Fibroblast of upper back skin (primary cell): ENCODE data around the gene PANX2.
"Not testable (repeated sequence)": the region's sequence is repeated elsewhere in the genome, so short reads cannot be mapped to it uniquely, and the experiment has no call there.

ENCODE experiments used
- DNase-seq: peaks from one replicate; pipeline ENCODE4 v3.0.0-alpha.2; 2013

The PANX2 gene, protein sequence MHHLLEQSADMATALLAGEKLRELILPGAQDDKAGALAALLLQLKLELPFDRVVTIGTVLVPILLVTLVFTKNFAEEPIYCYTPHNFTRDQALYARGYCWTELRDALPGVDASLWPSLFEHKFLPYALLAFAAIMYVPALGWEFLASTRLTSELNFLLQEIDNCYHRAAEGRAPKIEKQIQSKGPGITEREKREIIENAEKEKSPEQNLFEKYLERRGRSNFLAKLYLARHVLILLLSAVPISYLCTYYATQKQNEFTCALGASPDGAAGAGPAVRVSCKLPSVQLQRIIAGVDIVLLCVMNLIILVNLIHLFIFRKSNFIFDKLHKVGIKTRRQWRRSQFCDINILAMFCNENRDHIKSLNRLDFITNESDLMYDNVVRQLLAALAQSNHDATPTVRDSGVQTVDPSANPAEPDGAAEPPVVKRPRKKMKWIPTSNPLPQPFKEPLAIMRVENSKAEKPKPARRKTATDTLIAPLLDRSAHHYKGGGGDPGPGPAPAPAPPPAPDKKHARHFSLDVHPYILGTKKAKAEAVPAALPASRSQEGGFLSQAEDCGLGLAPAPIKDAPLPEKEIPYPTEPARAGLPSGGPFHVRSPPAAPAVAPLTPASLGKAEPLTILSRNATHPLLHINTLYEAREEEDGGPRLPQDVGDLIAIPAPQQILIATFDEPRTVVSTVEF

DNA sequence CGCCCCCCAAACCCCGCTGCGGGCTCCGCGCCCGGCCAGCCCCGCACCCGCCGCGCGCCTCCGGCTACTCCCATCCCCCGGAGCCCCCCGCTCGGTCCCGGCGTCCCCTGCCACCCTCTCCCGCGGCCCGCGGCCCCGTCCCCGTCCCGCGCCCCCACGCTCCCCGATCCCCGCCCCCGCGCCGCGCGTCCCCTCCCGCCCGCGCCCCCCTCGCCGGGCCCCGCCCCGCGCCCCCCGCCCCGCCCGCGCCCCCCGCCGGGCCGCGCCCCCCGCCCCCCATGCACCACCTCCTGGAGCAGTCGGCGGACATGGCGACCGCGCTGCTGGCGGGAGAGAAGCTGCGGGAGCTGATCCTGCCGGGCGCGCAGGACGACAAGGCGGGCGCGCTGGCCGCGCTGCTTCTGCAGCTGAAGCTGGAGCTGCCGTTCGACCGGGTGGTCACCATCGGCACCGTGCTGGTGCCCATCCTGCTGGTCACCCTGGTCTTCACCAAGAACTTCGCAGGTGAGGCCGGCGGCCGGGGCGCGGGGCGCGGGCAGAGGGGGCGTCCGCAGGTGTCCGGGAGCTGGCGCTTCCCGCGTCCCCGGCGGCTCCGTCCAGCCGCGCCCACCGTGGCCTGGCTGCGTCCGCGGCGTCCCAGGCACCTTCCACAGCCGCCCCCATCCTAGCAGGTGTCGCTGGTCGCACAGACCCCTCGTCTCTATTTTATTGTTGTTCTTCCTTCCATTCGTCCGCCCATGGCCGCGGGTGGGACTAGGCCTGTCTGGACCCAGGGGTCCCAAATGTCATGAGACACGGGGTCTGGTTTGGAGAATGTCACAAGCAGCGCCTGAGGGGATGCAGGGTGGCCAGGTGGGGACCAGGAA, at the start of gene PANX2:
TSS of gene PANX2 (plus strand) at position 279 of the 866 bp plus-strand sequence. CDS start at position 279, 0 bp downstream.
- DNase-seq = no peak

DNA sequence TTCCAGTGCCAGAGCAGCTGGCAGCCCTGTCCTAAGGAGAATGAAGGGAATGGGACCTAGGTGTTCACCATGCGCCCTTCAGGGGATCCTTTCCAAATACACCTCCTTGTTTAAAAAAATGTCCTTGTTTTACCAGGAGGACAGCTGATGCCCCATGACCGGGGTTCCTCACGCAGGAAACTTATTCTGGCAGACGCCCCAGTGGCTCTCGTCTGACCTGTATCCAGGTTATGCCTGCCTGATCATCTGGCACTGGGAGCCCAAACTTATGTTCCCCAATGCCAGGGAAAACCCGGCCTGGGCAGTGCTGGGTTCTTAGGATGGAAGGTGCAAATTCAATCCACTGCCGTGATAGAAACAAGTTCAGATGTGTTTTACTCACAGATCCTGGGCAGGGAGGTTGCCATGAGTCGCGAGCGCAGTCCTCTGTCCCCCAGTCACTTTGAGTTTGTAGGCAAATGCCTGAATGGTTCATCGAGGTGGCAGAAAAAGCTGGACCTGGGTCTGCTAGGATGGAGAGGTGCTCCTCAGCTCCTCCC, 49.3 kb upstream of the PANX2 start:
- DNase-seq = no peak

DNA sequence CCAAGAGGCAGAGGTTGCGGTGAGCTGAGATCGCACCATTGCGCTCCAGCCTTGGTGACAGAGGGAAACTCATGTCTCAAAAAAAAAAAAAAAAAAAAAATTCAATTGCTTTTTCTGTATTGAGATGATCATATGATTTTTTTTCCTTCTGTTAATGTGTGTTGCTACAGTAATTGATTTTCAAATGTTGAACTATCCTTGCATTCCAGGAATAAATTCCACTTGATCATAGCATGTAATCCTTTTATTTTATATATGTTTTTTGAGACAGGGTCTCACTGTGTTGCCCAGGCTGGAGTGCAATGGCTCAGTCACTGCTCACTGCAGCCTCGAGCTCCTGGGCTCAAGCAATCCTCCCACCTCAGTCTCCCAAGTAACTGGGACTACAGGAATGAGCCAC, 47.4 kb upstream of the PANX2 start:
- DNase-seq = no peak

DNA sequence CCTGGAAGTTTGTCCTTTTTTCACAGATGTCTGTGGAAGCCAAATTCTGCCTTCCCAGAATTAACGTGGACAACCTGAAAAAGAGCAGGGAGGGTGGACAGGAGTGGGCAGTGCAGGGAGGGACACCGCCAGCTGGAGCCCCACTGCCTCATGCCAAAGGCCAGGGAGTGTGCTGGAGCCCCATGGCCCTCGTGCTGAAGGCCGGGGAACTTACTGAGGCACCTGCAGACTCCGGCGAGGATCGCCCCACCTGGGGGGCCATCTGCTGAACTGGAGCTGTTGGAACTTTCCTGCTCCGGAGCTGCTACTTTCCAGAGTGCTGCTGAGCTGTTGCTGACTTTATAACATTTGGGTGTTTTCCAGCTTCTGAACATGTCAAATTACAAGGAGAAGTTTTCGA, 45.5 kb upstream of the PANX2 start:
- no peak for DNase-seq

DNA sequence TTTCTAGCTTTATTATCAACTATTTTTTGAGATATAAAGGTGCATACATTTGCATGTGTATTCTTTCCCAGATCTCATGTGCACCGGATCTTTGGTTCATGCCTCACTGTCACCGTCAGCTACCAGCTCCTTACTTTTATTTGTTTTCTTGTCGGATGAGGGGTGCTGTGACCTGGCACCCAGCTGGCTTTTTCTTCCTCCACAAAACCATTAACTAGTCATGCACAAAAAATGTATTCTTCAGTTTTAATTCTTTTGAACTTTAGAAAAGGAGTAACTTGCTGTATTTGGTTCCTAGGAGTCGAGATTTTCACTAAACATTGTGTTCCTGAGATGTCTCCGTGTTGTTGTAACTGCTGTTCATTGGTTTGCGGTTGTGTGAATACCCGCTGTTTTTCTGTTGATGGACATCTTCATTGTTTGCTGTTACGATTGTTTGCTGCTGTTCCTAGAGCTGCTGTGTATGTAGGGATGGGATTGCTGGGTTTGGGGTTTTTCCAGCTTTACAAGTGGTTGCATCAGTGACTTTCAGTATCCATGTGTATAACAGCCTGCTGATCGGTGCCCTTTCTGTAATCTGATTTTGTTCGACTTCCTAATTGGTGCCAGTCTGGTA, 41.3 kb upstream of the PANX2 start:
- DNase-seq = peak; percentile 56

DNA sequence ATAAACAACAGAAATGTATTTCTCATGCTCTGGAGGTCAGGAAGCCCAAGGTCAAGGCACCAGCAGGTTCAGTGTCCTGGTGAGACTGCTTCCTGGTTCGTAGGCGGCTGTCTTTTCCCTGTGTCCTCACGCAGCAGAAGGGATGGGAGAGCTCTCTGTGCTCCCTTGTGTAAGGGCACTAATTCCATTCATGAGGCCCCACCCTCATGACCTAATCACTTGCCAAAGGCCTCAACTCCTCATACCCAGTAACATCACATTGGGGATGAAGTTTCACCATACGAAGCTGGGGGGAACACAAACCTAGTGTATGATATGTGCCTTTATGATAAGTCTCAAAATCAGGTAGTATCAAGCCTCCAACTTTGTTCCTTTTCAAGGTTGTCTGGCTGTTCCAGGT, 38.6 kb upstream of the PANX2 start:
- DNase-seq = no peak

DNA sequence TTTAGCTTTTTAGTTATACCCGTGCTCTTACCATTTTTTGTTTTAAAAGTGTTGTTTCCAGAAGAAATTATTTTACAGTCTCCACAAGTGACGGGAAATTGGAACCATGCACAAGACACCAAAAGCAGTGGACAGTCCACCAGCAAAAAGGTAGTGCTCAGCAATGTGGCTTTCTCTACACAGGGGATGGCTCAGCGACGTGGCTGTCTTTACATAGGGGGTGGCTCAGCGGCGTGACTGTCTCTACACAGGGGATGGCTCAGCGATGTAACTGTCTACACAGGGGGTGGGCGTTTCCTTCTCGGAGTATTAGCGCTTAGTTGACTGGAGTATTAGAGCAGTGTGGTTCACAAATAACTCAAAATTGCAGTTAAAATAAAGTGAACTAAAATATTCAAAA, 36.0 kb upstream of the PANX2 start:
- DNase-seq = no peak

DNA sequence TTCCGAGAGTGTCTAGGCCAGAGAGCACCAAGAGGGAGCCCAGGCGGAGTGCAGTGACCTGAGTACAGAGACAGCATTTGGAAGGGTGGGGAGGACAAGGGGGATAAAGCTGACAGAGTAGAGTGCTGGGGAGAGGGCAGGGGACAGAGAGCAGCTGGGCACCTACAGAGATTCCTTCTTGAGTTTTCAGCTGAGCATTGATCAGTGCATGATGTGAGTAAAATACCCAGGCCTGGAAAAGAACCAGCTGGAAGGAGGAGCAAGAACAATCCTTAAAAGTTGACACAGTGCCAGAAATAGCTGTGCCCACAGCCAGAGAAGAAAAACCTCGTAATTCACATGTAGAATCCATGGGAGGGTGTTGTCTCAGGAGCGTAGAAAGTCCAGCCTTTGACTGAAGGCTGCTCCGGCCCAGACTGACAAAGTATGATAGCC, 33.9 kb upstream of the PANX2 start:
- peak; percentile 16 for DNase-seq

DNA sequence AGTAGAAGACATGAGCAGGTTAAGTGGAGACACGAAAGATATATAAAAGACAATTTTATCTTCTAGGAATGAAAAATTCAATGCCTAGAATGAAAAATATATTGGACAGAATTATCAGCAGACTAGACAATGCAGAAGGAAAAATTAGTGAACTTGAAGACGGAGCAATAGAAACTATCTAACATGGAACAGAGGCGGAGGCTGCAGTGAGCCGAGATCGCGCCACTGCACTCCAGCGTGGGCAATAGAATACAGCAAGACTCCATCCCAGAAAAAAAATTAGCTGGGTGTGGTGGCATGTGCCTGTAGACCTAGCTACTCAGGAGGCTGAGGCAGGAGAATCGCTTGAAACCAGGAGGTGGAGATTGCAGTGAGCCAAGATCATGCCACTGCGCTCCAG, 33.3 kb upstream of the PANX2 start:
- DNase-seq = not testable (repeated sequence)

DNA sequence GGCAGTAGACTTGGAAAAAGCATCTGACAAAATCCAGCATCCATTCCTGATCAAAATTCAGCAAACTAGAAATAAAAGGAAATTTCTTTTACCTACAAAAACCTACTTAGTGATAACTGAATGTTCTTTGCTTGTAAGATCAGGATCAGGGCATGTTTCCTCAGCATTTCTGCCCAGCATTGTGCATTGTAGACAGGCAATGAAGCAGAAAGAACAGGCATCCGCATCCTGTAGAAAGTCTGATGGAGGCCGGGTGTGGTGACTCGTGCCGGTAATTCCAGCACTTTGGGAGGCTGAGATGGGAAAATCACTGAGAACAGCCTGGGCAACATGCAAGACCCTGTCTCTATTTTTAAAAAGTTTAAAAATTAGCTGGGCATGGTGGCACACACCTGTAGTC, 32.5 kb upstream of the PANX2 start:
- no peak for DNase-seq

DNA sequence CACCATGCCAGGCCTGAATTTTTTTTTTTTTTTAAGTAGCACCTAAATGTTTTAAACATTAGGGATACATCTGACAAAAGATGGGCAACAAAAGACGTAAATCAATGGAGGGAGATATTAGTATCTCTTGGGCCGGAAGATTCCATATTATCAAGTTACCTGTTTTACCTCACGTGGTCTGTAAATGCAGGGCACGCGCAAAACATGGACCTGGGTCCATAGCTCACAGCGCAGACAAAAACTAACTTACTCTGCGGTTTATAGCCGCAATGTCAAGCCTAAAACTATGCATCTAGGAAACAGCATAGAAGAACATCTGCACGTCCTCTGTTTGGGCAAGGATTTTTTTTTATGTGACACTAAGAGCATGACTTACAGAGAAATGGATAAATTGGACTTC, 31.5 kb upstream of the PANX2 start:
- no peak for DNase-seq

DNA sequence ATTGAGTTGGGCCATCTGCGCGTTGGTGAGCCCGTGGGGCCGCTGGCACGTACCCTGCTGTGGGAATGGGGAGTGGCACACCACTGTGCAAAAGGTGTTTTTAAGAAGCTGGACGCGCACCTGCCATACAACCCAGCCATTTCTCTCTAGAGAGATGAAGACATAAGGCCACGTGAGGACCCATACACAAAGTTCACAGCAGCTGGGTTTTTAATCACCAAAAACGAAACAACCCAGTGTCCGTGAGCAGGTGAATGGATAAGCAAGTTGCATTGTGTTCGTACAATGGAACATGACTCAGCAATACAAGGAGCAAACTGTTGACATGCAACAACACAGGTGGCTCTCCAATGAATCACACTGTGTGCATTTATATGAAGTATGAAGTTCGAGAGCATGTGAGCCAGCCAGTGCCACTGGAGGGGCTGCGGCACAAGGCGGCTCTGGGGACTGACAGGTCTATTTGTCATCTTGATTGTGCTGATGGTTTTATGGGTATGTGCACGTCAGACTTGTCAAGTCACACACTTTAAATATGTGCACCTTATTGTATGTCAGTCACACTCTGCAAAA, 30.6 kb upstream of the PANX2 start:
- DNase-seq = no peak

DNA sequence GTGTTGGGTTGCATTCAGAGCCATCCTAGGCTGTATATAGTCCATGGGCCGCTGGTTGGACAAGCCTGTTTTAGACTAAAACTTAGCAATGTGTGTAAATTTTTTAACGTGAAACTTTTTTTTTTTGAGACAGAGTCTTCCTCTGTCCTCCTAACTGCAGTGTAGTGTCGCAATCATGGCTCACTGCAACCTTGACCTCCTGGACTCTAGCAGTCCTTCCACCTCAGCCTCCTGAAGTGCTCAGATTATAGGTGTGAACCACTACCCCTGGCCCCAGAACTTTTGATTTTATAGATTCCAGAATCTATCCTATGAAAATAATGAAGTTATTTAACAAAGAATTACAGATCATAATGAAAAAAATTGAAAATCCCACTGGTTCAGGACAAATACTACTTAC, 29.9 kb upstream of the PANX2 start:
- DNase-seq = no peak

DNA sequence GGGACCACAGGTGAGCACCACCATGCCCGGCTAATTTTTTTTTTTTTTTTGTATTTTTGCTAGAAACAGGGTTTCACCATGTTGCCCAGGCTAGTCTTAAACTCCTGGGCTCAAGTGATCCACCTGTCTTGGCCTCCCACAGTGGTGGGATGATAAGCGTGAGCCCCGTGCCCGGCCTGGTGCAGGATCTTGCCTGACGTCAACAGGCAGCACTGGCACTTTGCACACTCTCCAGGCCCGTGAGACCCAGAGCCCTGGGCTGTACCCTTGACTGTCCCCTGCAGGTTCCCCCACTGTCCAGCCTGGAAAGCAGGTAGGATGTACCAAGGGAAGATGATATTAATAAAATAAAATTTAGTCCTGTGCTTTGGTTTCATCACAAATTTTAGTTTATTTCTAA, 29.1 kb upstream of the PANX2 start:
- DNase-seq = no peak

DNA sequence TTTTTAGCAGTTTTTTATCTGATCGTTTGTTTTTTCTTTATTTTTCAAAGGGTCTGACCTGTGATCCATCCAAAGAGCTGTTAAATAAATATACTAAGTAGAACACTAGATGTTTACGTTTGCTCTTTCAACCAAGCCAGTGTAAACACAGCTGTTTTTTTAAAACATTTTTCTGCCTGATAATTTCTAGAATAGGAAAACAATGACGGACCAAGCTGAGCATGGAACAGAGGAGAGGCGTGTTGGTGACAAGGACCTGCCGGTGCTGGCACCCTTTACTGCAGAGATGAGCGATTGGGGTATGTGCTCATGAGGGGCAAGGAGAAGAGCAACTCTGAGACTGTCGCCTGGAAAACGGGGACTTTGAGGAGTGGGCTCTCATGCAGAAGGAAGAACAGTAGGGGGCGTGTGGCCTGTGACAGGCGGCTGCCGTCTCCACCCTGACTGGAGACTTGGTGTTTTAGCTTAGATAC, 28.6 kb upstream of the PANX2 start:
- DNase-seq = no peak

DNA sequence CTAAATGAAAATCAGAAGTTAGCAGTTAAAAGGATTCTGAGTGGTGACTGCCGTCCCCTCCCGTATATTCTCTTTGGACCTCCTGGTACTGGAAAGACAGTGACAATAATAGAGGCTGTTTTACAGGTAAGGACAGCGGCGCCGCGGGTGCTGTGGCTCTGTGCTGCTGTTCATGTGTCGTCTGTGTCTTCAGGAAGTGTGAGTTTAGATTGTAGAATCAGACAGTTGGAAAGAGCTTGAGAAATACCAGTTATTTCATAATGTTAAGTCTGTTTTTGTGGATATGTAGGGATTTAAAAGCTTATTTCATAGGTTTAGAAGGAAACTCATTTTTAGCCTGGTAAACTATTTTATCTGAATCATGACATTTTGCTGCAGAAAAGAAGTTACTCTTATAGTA, 27.4 kb upstream of the PANX2 start:
- DNase-seq = no peak

DNA sequence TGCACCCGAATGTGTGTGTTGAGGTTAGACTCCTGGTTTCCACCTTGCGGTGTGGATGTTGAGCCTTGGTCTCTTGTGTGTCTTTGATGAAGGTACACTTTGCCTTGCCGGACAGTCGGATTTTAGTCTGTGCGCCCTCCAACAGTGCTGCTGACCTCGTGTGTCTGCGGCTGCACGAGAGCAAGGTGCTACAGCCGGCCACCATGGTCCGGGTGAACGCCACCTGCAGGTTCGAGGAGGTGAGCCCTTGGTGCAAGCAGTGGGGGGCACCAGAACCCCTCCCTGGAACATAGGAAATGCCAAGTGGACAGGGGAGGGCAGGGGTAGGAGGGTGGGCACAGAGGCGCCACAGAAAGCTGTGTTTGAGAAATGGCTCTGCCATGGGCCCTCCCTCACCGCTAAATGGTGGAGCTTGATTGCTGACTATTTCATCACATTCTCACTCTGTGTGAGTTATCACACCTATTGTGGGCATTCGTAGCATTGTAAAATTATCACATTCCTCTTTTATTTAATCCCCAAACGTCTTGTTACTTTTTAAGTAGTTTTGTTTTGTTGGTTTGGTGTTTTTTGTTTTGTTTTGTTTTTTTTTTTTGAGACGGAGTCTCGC, 26.4 kb upstream of the PANX2 start:
- no peak for DNase-seq

DNA sequence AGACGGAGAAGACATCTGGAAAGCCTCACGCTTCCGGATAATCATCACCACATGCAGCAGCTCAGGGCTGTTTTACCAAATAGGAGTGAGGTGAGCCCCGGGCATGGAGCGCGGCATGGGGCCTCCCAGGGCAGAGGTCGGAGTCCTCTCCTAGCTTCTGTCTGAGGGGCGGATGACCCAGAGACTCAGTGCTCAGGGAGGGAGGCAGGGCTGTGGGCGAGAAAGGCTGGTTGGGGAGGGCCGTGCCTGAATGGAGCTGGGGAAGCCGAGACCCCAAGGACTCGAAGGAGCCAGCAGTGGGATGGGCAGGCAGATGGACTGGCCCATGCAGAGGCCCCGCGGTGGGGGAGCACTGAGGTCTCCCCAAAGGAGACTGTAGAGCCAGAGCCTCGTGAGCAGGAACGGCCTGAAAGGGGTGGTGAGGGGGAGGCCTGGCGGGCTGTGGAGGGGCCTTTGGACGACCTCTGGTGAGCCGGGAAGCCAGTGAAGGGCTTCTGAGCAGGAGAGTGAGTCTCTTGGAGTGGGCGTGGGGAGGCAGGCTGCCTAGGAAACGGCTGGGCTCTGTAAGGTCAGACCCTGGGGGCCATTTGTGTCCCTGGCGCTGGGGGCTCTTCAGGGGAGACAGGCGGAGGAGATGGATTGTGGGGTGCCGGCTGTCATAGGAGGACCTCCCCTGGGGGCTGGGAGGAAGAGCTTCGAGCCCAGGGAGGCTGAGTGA, 24.7 kb upstream of the PANX2 start:
- peak; percentile 13 for DNase-seq

DNA sequence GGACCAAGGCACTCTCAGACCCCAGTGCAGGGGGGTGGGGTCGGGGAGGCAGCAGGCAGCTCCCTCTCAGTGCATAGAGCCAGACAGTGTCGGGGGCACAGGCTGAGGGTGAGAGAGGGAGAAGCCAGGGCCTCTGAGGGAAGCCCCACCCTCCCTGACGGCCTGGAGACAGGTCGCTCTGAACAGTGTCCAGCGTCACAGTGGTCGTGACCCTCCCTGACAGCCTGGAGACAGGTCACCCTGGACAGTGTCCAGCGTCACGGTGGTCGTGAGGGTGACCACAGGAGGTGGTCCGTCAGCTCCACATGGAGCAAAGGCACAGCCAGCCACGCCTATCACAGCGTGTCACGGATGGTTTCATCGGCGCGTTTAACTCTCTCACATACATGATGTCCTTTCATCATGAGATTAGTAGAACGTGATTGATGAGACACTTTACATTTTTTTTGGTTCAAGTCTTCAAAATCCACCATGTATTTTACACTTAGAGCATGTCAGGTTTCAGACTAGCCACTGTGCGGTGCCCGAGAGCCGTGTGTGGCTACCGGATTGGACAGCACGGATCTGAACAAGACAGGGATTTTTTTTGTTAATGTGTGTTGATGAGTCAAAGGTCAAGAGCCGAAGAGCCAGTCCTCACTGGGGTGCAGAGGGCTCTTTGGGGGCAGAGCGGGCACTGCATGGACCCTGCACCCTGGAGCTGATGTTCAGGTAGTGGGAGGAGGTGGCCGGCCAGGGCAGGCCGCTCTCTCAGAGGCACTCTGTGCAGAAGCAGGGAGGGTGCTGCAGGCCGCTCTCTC, 23.9 kb upstream of the PANX2 start:
- DNase-seq = peak; percentile 76
